Measurements from ENCODE around the gene BCL10.
A peak's percentile ranks its signal among the peaks of the same experiment; 100 is the strongest.

The BCL10 gene

GRCh38 chr1:85276215-85276977, at the start of gene BCL10:
BCL10 (minus strand) TSS chr1:85276632; CDS start chr1:85276352, 280 bp downstream.
- DNase-seq (ENCODE audit: low read depth) = peak; percentile 96

- DNase-seq (ENCODE audit: low read depth) = no peak
Measured at GRCh38 chr1:85325920-85326319, 49.5 kb upstream of the BCL10 start.

- no peak for DNase-seq (ENCODE audit: low read depth)
Measured at GRCh38 chr1:85323770-85324169, 47.3 kb upstream of the BCL10 start.

GRCh38 chr1:85322655-85323054, 46.2 kb upstream of the BCL10 start:
- no peak for DNase-seq (ENCODE audit: low read depth)

- no peak for DNase-seq (ENCODE audit: low read depth)
Measured at GRCh38 chr1:85321237-85321964, 45.0 kb upstream of the BCL10 start.

- no peak for DNase-seq (ENCODE audit: low read depth)
Measured at GRCh38 chr1:85320371-85321131, 44.1 kb upstream of the BCL10 start.

- DNase-seq (ENCODE audit: low read depth) = no peak
Measured at GRCh38 chr1:85319931-85320330, 43.5 kb upstream of the BCL10 start.

- DNase-seq (ENCODE audit: low read depth) = no peak
Measured at GRCh38 chr1:85319491-85319890, 43.1 kb upstream of the BCL10 start.

- DNase-seq (ENCODE audit: low read depth) = no peak
Measured at GRCh38 chr1:85318217-85318616, 41.8 kb upstream of the BCL10 start.

- no peak for DNase-seq (ENCODE audit: low read depth)
Measured at GRCh38 chr1:85317560-85317959, 41.1 kb upstream of the BCL10 start.

- no peak for DNase-seq (ENCODE audit: low read depth)
Measured at GRCh38 chr1:85316321-85316720, 39.9 kb upstream of the BCL10 start.

GRCh38 chr1:85315789-85316188, 39.4 kb upstream of the BCL10 start:
- no peak for DNase-seq (ENCODE audit: low read depth)

GRCh38 chr1:85314726-85315125, 38.3 kb upstream of the BCL10 start:
- DNase-seq (ENCODE audit: low read depth) = no peak

GRCh38 chr1:85313888-85314696, 37.7 kb upstream of the BCL10 start:
- no peak for DNase-seq (ENCODE audit: low read depth)

- no peak for DNase-seq (ENCODE audit: low read depth)
Measured at GRCh38 chr1:85311818-85312217, 35.4 kb upstream of the BCL10 start.

- no peak for DNase-seq (ENCODE audit: low read depth)
Measured at GRCh38 chr1:85308833-85309350, 32.5 kb upstream of the BCL10 start.

- DNase-seq (ENCODE audit: low read depth) = no peak
Measured at GRCh38 chr1:85307987-85308832, 31.8 kb upstream of the BCL10 start.

- no peak for DNase-seq (ENCODE audit: low read depth)
Measured at GRCh38 chr1:85306236-85306635, 29.8 kb upstream of the BCL10 start.

- no peak for DNase-seq (ENCODE audit: low read depth)
Measured at GRCh38 chr1:85303440-85304162, 27.2 kb upstream of the BCL10 start.

- DNase-seq (ENCODE audit: low read depth) = no peak
Measured at GRCh38 chr1:85300140-85300539, 23.7 kb upstream of the BCL10 start.

Data from T-helper 22 cell (primary cell).